ENCODE measurements around the gene DNAH8. TPM values are rescaled to one million over a fixed set of nuclear protein-coding genes. Genes with fewer than 3 reads are reported as not detected.

Gene DNAH8
- total RNA-seq, 1 donor: under 0.01 TPM

DNA sequence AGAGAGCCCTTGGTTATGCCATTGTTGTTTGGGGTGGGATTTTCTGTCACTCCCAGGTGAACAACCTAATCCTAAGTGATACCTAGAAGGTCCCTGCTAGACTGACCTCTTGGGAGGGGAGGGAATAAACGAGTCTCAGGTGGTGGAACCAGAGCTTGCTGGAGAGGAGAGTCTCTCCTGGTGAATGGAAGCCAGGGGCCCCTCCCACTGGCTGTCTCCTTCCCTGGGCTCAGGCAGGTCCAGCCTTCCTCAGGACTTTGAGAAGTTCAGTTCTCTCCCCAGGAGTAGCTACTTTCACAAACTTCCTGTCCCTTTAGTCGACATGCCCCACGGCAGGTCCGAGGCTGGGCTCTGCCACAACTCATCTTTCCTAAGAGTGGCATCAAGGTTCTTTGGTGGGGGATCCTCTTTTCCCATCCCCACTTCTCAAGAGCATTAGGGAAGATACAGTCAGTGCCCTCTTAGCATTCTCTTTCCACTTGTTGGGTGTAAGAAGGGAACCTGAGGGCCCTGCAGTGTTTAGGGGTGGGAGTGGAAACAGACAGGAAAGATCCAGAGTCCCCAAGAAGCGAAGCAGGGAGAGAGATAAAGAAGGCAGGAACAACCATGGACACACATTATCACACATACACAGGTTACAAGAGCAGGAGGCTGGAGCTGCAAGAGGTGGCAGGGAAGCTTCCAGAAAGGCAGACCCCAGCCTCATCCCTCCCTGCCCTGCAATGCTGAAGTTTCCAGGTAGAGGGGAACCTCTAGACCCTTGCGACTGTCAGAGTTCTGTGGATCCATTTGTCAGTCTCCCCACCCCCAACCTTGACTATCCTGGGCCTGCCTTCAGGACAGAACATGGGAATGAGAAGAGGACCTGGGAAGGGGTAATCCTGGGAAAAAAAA lies 332.6 kb downstream of the DNAH8 start:
- no peak for DNase-seq (ENCODE audit: low read depth)
- TF ChIP-seq, protein P1, sequence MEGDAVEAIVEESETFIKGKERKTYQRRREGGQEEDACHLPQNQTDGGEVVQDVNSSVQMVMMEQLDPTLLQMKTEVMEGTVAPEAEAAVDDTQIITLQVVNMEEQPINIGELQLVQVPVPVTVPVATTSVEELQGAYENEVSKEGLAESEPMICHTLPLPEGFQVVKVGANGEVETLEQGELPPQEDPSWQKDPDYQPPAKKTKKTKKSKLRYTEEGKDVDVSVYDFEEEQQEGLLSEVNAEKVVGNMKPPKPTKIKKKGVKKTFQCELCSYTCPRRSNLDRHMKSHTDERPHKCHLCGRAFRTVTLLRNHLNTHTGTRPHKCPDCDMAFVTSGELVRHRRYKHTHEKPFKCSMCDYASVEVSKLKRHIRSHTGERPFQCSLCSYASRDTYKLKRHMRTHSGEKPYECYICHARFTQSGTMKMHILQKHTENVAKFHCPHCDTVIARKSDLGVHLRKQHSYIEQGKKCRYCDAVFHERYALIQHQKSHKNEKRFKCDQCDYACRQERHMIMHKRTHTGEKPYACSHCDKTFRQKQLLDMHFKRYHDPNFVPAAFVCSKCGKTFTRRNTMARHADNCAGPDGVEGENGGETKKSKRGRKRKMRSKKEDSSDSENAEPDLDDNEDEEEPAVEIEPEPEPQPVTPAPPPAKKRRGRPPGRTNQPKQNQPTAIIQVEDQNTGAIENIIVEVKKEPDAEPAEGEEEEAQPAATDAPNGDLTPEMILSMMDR (IDR thresholded peaks at IDR 0.05; ENCODE audit: insufficient read depth, low read depth, low read length): no peak
- H3K4me3 ChIP-seq (ENCODE audit: low read depth, low read length): no peak overlapping the region

DNA sequence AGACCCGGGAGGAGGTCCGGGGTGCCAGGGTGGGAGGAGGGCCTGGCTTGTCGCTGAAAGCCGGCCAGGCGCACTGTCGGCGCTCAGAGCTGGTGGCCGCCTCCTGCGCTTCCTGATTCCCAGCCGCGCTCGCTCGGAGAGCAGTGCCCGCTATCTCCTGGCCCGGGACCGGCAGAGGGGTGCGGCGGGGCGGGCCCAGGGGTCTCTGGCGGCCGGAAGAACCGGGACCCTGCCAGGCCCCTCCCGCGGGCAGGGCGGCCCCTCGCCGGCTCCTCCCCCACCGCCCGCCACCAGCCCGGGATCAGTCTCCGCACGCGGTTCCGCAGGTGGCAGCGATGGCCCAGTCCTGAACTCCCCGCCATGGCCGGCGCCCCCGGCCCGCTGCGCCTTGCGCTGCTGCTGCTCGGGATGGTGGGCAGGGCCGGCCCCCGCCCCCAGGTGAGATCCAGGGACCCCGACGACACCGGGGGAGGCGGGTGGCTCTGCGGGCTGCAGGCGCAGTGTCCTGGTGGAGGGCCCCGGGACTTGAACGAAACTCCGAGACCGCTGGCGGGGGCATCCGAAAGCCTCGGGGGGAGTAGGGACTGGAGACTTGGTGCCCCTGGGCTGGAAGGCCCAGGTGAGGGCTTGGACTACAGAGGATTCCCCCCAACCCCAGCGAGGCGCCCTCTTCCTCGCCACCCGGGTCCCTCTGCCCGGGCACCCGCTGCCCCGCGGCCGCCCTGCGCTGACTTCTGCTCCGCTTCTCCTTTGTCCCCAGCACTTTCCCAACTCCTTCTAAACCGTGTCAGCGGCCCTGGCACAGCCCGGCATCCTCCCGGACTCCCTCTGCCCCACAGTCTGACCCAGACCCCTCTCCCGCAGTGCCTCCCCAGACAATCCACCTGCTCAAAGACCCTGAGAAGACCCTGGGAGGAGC lies 333.6 kb downstream of the DNAH8 start, which contains the start of gene GLP1R:
Gene GLP1R, plus strand, starts transcription at position 301 of the 919 bp plus-strand sequence. Its CDS starts 60 bp downstream, at position 361.
- TF ChIP-seq, protein P1 (IDR thresholded peaks at IDR 0.05; ENCODE audit: insufficient read depth, low read depth, low read length): no peak
- no peak within 1 kb of the TSS for H3K4me3 ChIP-seq (ENCODE audit: low read depth, low read length)
- no peak for DNase-seq (ENCODE audit: low read depth)

DNA sequence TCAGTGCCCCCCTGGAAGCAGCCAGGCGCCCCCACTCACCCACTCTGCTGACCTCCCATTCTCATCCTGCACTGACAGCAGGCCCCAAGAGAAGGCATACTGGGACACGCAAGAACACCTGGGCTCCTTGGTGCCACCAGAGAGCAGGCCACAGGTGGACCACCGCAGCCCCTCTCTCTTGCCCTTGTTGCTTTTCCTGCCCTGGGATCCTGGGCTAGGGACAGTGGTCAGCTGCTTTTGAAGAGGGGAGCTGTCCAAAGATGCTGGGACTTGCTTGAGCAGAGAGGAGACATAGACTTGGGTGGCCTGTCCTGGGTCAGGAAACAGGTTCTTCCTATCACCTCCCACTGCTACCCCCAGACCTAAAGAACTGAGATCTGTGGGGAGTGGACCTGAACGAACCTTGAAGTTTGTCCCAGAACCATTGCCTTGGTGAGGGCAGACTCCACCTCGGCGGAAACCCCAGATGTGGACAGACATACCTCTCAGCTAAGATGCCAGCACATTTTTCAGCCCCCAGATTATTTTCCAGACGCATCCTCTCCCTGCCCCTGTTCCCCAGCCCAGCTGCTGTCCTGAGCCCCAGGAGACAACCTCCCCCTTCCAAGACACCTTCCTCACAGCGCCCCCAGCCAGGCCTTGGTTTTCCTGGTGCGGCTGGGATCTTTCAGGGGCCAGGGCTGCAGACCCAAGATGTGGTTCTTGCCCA lies 334.6 kb downstream of the DNAH8 start:
- TF ChIP-seq, protein P1 (IDR thresholded peaks at IDR 0.05; ENCODE audit: insufficient read depth, low read depth, low read length): no peak
- DNase-seq (ENCODE audit: low read depth): no peak
- H3K4me3 ChIP-seq (ENCODE audit: low read depth, low read length): no peak overlapping the region

DNA sequence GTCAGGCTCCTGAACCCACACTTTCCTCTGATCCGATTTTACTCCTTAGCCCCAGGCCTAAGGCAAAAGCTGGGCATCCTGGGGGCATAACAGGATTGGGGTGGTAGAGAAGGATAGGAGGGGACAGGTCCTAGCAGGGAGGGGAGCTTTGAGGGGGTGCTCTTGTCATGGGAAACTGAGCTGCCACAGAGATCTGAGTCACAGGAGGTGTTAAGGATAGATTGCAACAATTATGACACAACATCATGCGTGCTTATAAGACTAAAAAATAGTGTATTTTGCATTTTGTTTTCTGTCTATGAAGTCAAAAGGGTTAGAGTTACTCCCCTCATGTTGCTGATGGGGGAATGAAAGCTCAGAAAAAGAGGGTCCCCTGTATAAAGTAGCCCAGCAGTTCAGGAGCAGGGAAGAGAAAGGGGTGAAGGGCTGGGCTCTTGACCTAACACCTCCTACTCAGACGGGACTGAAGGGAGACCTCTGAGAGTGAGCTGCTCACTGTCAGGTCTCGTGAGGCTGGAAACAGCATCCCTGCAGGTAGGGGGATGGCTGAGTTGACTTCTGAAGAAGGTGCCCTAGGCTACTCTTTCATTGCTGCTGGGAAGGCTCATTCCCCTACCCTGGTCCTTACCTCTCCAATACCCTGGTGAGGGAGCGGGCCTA lies 335.5 kb downstream of the DNAH8 start:
- H3K4me3 ChIP-seq (ENCODE audit: low read depth, low read length): no peak overlapping the region
- TF ChIP-seq, protein P1 (IDR thresholded peaks at IDR 0.05; ENCODE audit: insufficient read depth, low read depth, low read length): no peak
- DNase-seq (ENCODE audit: low read depth): no peak

DNA sequence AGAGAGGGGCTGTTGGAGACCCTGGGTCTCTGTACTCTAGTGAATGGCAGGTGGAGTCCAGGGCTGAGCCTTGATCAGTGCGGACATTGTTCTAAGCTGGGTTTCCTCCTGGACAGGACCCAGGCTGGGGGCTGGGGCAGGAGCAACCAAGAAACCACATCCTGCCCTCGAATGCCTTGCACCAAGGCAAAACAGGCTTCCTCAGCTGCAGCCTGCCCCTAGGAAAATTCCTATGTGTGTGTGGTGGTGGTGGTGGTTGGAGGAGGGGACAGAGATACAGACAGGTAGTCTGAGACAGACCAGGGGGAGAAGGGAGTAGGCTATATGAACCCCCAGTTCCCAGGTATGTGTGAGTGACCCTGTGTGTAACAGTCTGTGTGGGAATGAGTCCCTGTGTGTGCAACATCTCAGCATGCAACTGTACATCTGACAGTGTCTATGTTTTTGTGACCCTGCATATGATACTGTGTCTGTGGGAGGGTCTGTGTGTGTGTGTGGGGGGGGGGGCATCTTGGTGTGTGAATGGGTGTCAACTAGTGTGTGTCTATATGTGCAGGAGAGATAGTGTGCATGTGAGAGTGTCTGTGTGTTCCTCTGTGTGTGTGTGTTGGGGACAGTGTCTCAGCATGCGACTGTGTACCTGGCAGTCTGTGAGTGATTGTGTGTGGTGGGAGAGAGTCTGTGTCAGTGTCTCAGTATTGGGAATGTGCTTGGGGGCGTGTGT lies 336.4 kb downstream of the DNAH8 start:
- no peak for DNase-seq (ENCODE audit: low read depth)
- TF ChIP-seq, protein P1 (IDR thresholded peaks at IDR 0.05; ENCODE audit: insufficient read depth, low read depth, low read length): no peak
- H3K4me3 ChIP-seq (ENCODE audit: low read depth, low read length): no peak overlapping the region
